ENCODE results near the gene TAX1BP1. TPM values are rescaled to one million over a fixed set of nuclear protein-coding genes. Genes with fewer than 3 reads are reported as not detected.

The TAX1BP1 gene
- polyA plus RNA-seq, 2 donors: 86.8 to 113 TPM

DNA sequence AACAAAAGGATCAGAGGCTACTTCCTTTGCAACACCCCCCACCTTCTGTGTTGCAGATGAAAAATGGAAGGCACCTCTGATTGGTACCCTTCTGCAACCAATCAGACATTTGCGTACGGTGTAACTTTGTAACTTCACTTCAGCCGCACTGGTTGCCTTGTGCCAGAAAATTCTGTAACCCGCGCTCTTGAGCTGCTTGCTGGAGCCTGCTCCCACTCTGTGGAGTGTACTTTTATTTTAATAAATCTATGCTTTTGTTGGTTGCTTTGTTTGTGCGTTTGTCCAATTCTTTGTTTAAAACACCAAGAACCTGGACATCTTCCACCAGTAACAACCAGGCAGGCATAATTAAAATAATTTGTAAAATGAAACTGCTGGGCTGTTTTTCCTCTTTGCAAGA, 31.5 kb upstream of the TAX1BP1 start:
- Histone ChIP-seq H3K9me3 (ENCODE audit: control insufficient read depth in 2 of 2, insufficient read depth in 1 of 2, low read depth in 1 of 2, low read length in 1 of 2) (no peaks in the 10 kb centered on the region), H3K4me1 (ENCODE audit: control insufficient read depth in 2 of 2, insufficient read depth in 2 of 2, low read length in 1 of 2) (no peaks in the 10 kb centered on the region), H3K4me3 (ENCODE audit: low read depth in 1 of 2, low read length in 2 of 2) (no peak overlapping the region), H3K36me3 (ENCODE audit: control insufficient read depth in 2 of 2, insufficient read depth in 2 of 2, low read length in 1 of 2) (no peaks in the 10 kb centered on the region), H3K27ac (ENCODE audit: low read depth in 2 of 2, low read length in 1 of 2) (no peak overlapping the region), H3K27me3 (ENCODE audit: control insufficient read depth in 1 of 2, insufficient read depth in 2 of 2, low read length in 2 of 2) (no peaks in the 10 kb centered on the region)
- 95 to 97% methylated on average over 6 of the region's 6 CpGs for WGBS, 2 donors

- H3K4me3 ChIP-seq (ENCODE audit: low read depth in 1 of 2, low read length in 2 of 2): no peak overlapping the region
- H3K4me1 ChIP-seq (ENCODE audit: control insufficient read depth in 2 of 2, insufficient read depth in 2 of 2, low read length in 1 of 2): no peaks in the 10 kb centered on the region
- no peaks in the 10 kb centered on the region for H3K36me3 ChIP-seq (ENCODE audit: control insufficient read depth in 2 of 2, insufficient read depth in 2 of 2, low read length in 1 of 2)
- 68 to 75% methylated on average over 2 of the region's 2 CpGs for WGBS, 2 donors
- no peak overlapping the region for H3K27ac ChIP-seq (ENCODE audit: low read depth in 2 of 2, low read length in 1 of 2)
- no peaks in the 10 kb centered on the region for H3K27me3 ChIP-seq (ENCODE audit: control insufficient read depth in 1 of 2, insufficient read depth in 2 of 2, low read length in 2 of 2)
- H3K9me3 ChIP-seq (ENCODE audit: control insufficient read depth in 2 of 2, insufficient read depth in 1 of 2, low read depth in 1 of 2, low read length in 1 of 2): no peaks in the 10 kb centered on the region
Observed at GRCh38 chr7:27709137-27710075, 30.6 kb upstream of the TAX1BP1 start.

GRCh38 chr7:27712217-27712616, 27.7 kb upstream of the TAX1BP1 start:
- H3K4me1 ChIP-seq (ENCODE audit: control insufficient read depth in 2 of 2, insufficient read depth in 2 of 2, low read length in 1 of 2): no peaks in the 10 kb centered on the region
- H3K4me3 ChIP-seq (ENCODE audit: low read depth in 1 of 2, low read length in 2 of 2): no peak overlapping the region
- no peaks in the 10 kb centered on the region for H3K27me3 ChIP-seq (ENCODE audit: control insufficient read depth in 1 of 2, insufficient read depth in 2 of 2, low read length in 2 of 2)
- no peaks in the 10 kb centered on the region for H3K9me3 ChIP-seq (ENCODE audit: control insufficient read depth in 2 of 2, insufficient read depth in 1 of 2, low read depth in 1 of 2, low read length in 1 of 2)
- no peak overlapping the region for H3K27ac ChIP-seq (ENCODE audit: low read depth in 2 of 2, low read length in 1 of 2)
- no peaks in the 10 kb centered on the region for H3K36me3 ChIP-seq (ENCODE audit: control insufficient read depth in 2 of 2, insufficient read depth in 2 of 2, low read length in 1 of 2)
- 88 to 94% methylated on average over 3 of the region's 3 CpGs for WGBS, 2 donors

GRCh38 chr7:27714831-27715444, 25.0 kb upstream of the TAX1BP1 start:
- Histone ChIP-seq H3K4me3 (ENCODE audit: low read depth in 1 of 2, low read length in 2 of 2) (no peak overlapping the region), H3K36me3 (ENCODE audit: control insufficient read depth in 2 of 2, insufficient read depth in 2 of 2, low read length in 1 of 2) (no peaks in the 10 kb centered on the region), H3K27me3 (ENCODE audit: control insufficient read depth in 1 of 2, insufficient read depth in 2 of 2, low read length in 2 of 2) (no peaks in the 10 kb centered on the region), H3K4me1 (ENCODE audit: control insufficient read depth in 2 of 2, insufficient read depth in 2 of 2, low read length in 1 of 2) (no peaks in the 10 kb centered on the region), H3K27ac (ENCODE audit: low read depth in 2 of 2, low read length in 1 of 2) (no peak overlapping the region), H3K9me3 (ENCODE audit: control insufficient read depth in 2 of 2, insufficient read depth in 1 of 2, low read depth in 1 of 2, low read length in 1 of 2) (no peaks in the 10 kb centered on the region)
- WGBS, 2 donors: 64 to 74% methylated on average over 4 of the region's 4 CpGs

DNA sequence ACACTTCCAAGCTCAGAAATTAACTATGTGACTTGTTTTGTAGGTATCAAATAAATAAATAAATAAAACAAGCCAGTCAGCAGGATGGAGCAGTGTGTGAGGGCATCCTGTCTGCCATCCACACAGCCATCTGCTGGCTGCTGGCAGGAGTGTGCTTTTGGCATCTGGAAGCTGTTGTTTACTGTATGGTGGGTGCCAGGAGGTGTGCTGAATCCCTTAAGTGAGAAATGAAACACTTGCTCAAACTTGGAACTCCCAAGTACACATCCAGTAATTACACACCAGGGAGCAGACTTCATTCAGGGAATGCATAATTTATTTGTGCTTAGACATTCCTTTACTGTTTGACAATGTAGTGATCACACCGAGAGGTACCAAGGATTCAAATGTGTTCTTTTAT, 16.9 kb upstream of the TAX1BP1 start:
- H3K4me1 ChIP-seq (ENCODE audit: control insufficient read depth in 2 of 2, insufficient read depth in 2 of 2, low read length in 1 of 2): peaks cover 0 to 2% of the 10 kb centered on the region in 2 donors
- H3K9me3 ChIP-seq (ENCODE audit: control insufficient read depth in 2 of 2, insufficient read depth in 1 of 2, low read depth in 1 of 2, low read length in 1 of 2): no peaks in the 10 kb centered on the region
- no peak overlapping the region for H3K27ac ChIP-seq (ENCODE audit: low read depth in 2 of 2, low read length in 1 of 2)
- no peaks in the 10 kb centered on the region for H3K36me3 ChIP-seq (ENCODE audit: control insufficient read depth in 2 of 2, insufficient read depth in 2 of 2, low read length in 1 of 2)
- no peak overlapping the region for H3K4me3 ChIP-seq (ENCODE audit: low read depth in 1 of 2, low read length in 2 of 2)
- no peaks in the 10 kb centered on the region for H3K27me3 ChIP-seq (ENCODE audit: control insufficient read depth in 1 of 2, insufficient read depth in 2 of 2, low read length in 2 of 2)
- 51 to 52% methylated on average over 1 of the region's 1 CpG for WGBS, 2 donors

GRCh38 chr7:27727058-27727457, 12.9 kb upstream of the TAX1BP1 start:
- no peak overlapping the region for H3K27ac ChIP-seq (ENCODE audit: low read depth in 2 of 2, low read length in 1 of 2)
- no peaks in the 10 kb centered on the region for H3K9me3 ChIP-seq (ENCODE audit: control insufficient read depth in 2 of 2, insufficient read depth in 1 of 2, low read depth in 1 of 2, low read length in 1 of 2)
- no peaks in the 10 kb centered on the region for H3K27me3 ChIP-seq (ENCODE audit: control insufficient read depth in 1 of 2, insufficient read depth in 2 of 2, low read length in 2 of 2)
- H3K4me3 ChIP-seq (ENCODE audit: low read depth in 1 of 2, low read length in 2 of 2): no peak overlapping the region
- H3K4me1 ChIP-seq (ENCODE audit: control insufficient read depth in 2 of 2, insufficient read depth in 2 of 2, low read length in 1 of 2): peaks cover 0 to 2% of the 10 kb centered on the region in 2 donors
- H3K36me3 ChIP-seq (ENCODE audit: control insufficient read depth in 2 of 2, insufficient read depth in 2 of 2, low read length in 1 of 2): no peaks in the 10 kb centered on the region
- 74 to 78% methylated on average over 6 of the region's 6 CpGs for WGBS, 2 donors

DNA sequence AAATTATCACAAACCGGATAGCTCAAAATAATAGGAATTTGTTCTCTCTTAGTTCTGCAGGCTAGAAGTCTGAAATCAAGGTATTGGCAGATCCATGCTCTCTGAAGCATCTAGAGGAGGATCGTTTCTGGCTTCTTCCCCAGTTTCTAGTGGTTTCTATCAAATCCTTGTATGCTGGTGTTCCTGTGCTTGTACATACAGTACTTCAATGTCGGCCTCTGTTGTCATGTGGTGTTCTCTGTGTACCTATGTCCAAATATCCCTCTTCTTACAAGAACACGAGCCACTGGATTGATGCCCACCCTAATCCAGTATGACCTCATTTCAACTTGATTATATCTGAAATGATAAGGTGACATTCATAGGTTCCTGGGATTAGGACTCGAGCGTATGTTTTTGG, 9.8 kb upstream of the TAX1BP1 start:
- no peak overlapping the region for H3K27ac ChIP-seq (ENCODE audit: low read depth in 2 of 2, low read length in 1 of 2)
- H3K4me1 ChIP-seq (ENCODE audit: control insufficient read depth in 2 of 2, insufficient read depth in 2 of 2, low read length in 1 of 2): no peaks in the 10 kb centered on the region
- no peaks in the 10 kb centered on the region for H3K36me3 ChIP-seq (ENCODE audit: control insufficient read depth in 2 of 2, insufficient read depth in 2 of 2, low read length in 1 of 2)
- no peaks in the 10 kb centered on the region for H3K27me3 ChIP-seq (ENCODE audit: control insufficient read depth in 1 of 2, insufficient read depth in 2 of 2, low read length in 2 of 2)
- H3K9me3 ChIP-seq (ENCODE audit: control insufficient read depth in 2 of 2, insufficient read depth in 1 of 2, low read depth in 1 of 2, low read length in 1 of 2): no peaks in the 10 kb centered on the region
- H3K4me3 ChIP-seq (ENCODE audit: low read depth in 1 of 2, low read length in 2 of 2): no peak overlapping the region
- WGBS, 2 donors: 61 to 71% methylated on average over 6 of the region's 6 CpGs

DNA sequence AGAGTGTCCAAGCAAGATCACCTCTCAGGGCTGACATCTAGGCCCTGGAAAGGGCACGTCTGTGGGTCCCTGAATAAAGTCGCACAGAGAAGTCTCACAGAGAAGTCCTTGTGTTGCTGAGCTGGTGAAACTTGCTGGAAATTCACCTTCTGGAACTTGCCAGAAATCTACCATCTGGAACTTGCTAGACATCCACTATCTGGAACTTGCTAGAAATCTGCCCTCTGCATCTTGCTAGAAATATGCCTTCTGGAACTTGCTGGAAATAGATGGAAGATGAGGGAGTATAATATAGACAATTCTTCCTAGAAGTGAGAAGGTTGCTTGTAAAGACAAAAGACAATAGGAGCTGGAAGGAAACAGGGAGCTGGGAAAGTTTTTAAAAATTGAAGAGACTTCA, 5.4 kb upstream of the TAX1BP1 start:
- WGBS, 2 donors: 89 to 92% methylated on average over 2 of the region's 2 CpGs
- H3K9me3 ChIP-seq (ENCODE audit: control insufficient read depth in 2 of 2, insufficient read depth in 1 of 2, low read depth in 1 of 2, low read length in 1 of 2): no peaks in the 10 kb centered on the region
- H3K27me3 ChIP-seq (ENCODE audit: control insufficient read depth in 1 of 2, insufficient read depth in 2 of 2, low read length in 2 of 2): no peaks in the 10 kb centered on the region
- H3K36me3 ChIP-seq (ENCODE audit: control insufficient read depth in 2 of 2, insufficient read depth in 2 of 2, low read length in 1 of 2): no peaks in the 10 kb centered on the region
- H3K4me3 ChIP-seq (ENCODE audit: low read depth in 1 of 2, low read length in 2 of 2): no peak overlapping the region
- H3K4me1 ChIP-seq (ENCODE audit: control insufficient read depth in 2 of 2, insufficient read depth in 2 of 2, low read length in 1 of 2): no peaks in the 10 kb centered on the region
- no peak overlapping the region for H3K27ac ChIP-seq (ENCODE audit: low read depth in 2 of 2, low read length in 1 of 2)

GRCh38 chr7:27735165-27735564, 4.8 kb upstream of the TAX1BP1 start:
- no peak overlapping the region for H3K4me3 ChIP-seq (ENCODE audit: low read depth in 1 of 2, low read length in 2 of 2)
- no peaks in the 10 kb centered on the region for H3K27me3 ChIP-seq (ENCODE audit: control insufficient read depth in 1 of 2, insufficient read depth in 2 of 2, low read length in 2 of 2)
- H3K4me1 ChIP-seq (ENCODE audit: control insufficient read depth in 2 of 2, insufficient read depth in 2 of 2, low read length in 1 of 2): no peaks in the 10 kb centered on the region
- WGBS, 2 donors: 76 to 85% methylated on average over 1 of the region's 1 CpG
- no peaks in the 10 kb centered on the region for H3K36me3 ChIP-seq (ENCODE audit: control insufficient read depth in 2 of 2, insufficient read depth in 2 of 2, low read length in 1 of 2)
- no peak overlapping the region for H3K27ac ChIP-seq (ENCODE audit: low read depth in 2 of 2, low read length in 1 of 2)
- no peaks in the 10 kb centered on the region for H3K9me3 ChIP-seq (ENCODE audit: control insufficient read depth in 2 of 2, insufficient read depth in 1 of 2, low read depth in 1 of 2, low read length in 1 of 2)
